Neuronal stem cell (in vitro differentiated cells): ENCODE data around the gene NHERF1.
A peak's percentile ranks its signal among the peaks of the same experiment; 100 is the strongest.

Experiments used
- DNase-seq: peaks from one replicate; pipeline ENCODE4 v3.0.0-alpha.2; 2013; ENCODE audit warnings: low spot score
- H2AFZ ChIP-seq: one replicate; pipeline ENCODE4 v1.6.1; 2013; ENCODE audit warnings: mild to moderate bottlenecking, low read length, inconsistent platforms
- H2AK5ac ChIP-seq: 2 replicates; pipeline ENCODE4 v1.6.1; 2013; ENCODE audit warnings: low read depth, mild to moderate bottlenecking, inconsistent platforms, low read length, moderate library complexity, mixed read lengths
- H2BK120ac ChIP-seq: 2 replicates; pipeline ENCODE4 v1.6.1; 2013; ENCODE audit warnings: low read depth, mild to moderate bottlenecking, inconsistent platforms, low read length, moderate library complexity, mixed read lengths
- H2BK12ac ChIP-seq: one replicate; pipeline ENCODE4 v1.6.1; 2013; ENCODE audit warnings: low read length, inconsistent platforms
- H2BK15ac ChIP-seq: 2 replicates; pipeline ENCODE4 v1.6.1; 2013; ENCODE audit warnings: mild to moderate bottlenecking, low read length, inconsistent platforms, mixed read lengths
- H2BK5ac ChIP-seq: one replicate; pipeline ENCODE4 v1.6.1; 2013; ENCODE audit warnings: inconsistent platforms, mild to moderate bottlenecking, low read length, moderate library complexity
- H3K14ac ChIP-seq: one replicate; pipeline ENCODE4 v1.6.1; 2013; ENCODE audit warnings: low read length, inconsistent platforms
- H3K18ac ChIP-seq: 2 replicates; pipeline ENCODE4 v1.6.1; 2013; ENCODE audit warnings: low read length, inconsistent platforms
- H3K23ac ChIP-seq: 2 replicates; pipeline ENCODE4 v1.6.1; 2013; ENCODE audit warnings: low read depth, mild to moderate bottlenecking, mixed read lengths, low read length, inconsistent platforms; ENCODE audit not compliant: poor library complexity
- H3K27ac ChIP-seq: replicated peaks from 3 replicates; pipeline ENCODE4 v1.5.1; 2013; ENCODE audit warnings: low read length, inconsistent platforms
- H3K27me3 ChIP-seq, 3 experiments: 2 replicates each; pipeline ENCODE4 v1.6.1; 2013; ENCODE audit warnings: low read length in 3 of 3, mild to moderate bottlenecking in 2 of 3, inconsistent platforms in 1 of 3, low read depth in 1 of 3, mixed read lengths in 1 of 3, moderate library complexity in 1 of 3; ENCODE audit not compliant: control insufficient read depth in 3 of 3, insufficient read depth in 3 of 3
- H3K36me3 ChIP-seq, 2 donors: replicated peaks in 1 of 2; 2 replicates each; pipeline ENCODE4 v1.6.1; 2013; ENCODE audit warnings: low read length in 2 of 2; ENCODE audit not compliant: control insufficient read depth in 2 of 2, insufficient read depth in 2 of 2
- H3K4ac ChIP-seq: 2 replicates; pipeline ENCODE4 v1.6.1; 2013; ENCODE audit warnings: inconsistent platforms, mild to moderate bottlenecking, low read length, moderate library complexity
- H3K4me1 ChIP-seq, 2 donors: 1 replicate in 1 of 2; 2 replicates in 1 of 2; pipeline ENCODE4 v1.6.1; 2013; ENCODE audit warnings: low read length in 2 of 2, low read depth in 1 of 2; ENCODE audit not compliant: control insufficient read depth in 2 of 2, insufficient read depth in 1 of 2
- H3K4me2 ChIP-seq: one replicate; pipeline ENCODE4 v1.6.1; 2013; ENCODE audit warnings: mild to moderate bottlenecking, low read length, inconsistent platforms; ENCODE audit not compliant: insufficient read depth, poor library complexity, severe bottlenecking
- H3K4me3 ChIP-seq, 2 donors: 2 replicates each; pipeline ENCODE4 v1.5.1; 2013; ENCODE audit warnings: low read length in 2 of 2, mild to moderate bottlenecking in 2 of 2, inconsistent platforms in 1 of 2, moderate library complexity in 1 of 2
- H3K79me1 ChIP-seq: one replicate; pipeline ENCODE4 v1.6.1; 2013; ENCODE audit warnings: low read depth, mild to moderate bottlenecking, inconsistent platforms, low read length, moderate library complexity
- H3K9ac ChIP-seq: one replicate; pipeline ENCODE4 v1.6.1; 2013; ENCODE audit warnings: mild to moderate bottlenecking, low read depth, low read length, inconsistent platforms; ENCODE audit not compliant: poor library complexity
- H3K9me3 ChIP-seq, 2 donors: replicated peaks in 1 of 2; 2 replicates each; pipeline versions ENCODE3 to v1.6.1; 2013; ENCODE audit warnings: low read length in 2 of 2, mild to moderate bottlenecking in 2 of 2, inconsistent platforms in 1 of 2, low read depth in 1 of 2, mixed read lengths in 1 of 2, moderate library complexity in 1 of 2; ENCODE audit not compliant: control insufficient read depth in 2 of 2, insufficient read depth in 1 of 2
- H4K8ac ChIP-seq: one replicate; pipeline ENCODE4 v1.6.1; 2013; ENCODE audit warnings: low read depth, mild to moderate bottlenecking, inconsistent platforms, low read length, moderate library complexity
- H4K91ac ChIP-seq: one replicate; pipeline ENCODE4 v1.6.1; 2013; ENCODE audit warnings: low read length, low read depth, mild to moderate bottlenecking, inconsistent platforms; ENCODE audit not compliant: poor library complexity
- WGBS, 2 donors: extraction: QIAGEN DNeasy Blood & Tissue Kit; methylation state at CpG; one replicate each; pipeline ENCODE4 v1.1.7; 2013; ENCODE audit warnings: missing lambda C conversion rate in 2 of 2, mixed read lengths in 1 of 2; ENCODE audit not compliant: insufficient read length in 2 of 2, insufficient replicate concordance in 1 of 2; ENCODE audit errors: extremely low coverage in 2 of 2; 5-methylcytosine and 5-hydroxymethylcytosine counted together

Gene NHERF1

DNA sequence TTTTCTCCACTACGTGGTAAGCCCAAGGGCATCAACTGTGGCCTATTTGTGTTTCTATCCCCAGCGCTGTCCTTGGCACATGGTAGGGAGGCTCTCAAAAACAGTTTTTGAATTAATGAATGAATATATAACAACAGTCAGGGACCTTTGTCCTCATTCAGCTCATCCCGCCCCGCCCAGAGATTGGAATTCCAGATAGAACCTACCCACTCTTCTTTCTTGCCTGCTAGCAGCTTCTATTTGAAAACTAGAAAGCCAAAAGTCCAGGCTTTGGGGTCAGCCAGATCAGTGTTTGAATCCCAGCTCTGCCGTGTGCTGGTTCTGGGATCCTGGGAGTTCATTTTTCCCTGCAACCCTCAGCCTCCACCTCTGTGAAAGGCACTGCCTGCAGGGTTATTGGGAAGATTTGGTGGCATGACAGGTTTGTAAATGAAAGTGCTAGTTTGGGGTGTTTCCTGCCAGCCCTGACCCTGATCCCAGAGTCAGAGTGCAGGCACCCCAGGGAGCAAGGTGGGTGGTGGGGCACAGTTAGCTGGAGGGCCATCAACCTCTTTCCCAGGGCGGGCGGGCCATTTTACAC is 4.5 kb downstream of the NHERF1 start:
- Histone ChIP-seq H3K27me3 (no peaks in the 10 kb centered on the region), H2BK12ac (no peak overlapping the region), H3K36me3 (peaks cover 0 to 29% of the 10 kb centered on the region in 2 donors), H3K14ac (no peak overlapping the region), H2BK120ac (no peak overlapping the region), H4K91ac (no peak overlapping the region), H3K9ac (no peak overlapping the region), H3K4ac (no peak overlapping the region), H2BK15ac (no peak overlapping the region), H3K79me1 (peaks cover 22% of the 10 kb centered on the region), H3K4me3 (no peak overlapping the region), H3K4me1 (peaks cover 15 to 23% of the 10 kb centered on the region in 2 donors), H4K8ac (no peak overlapping the region), H3K18ac (no peak overlapping the region), H2AK5ac (no peak overlapping the region), H2BK5ac (no peak overlapping the region), H3K27ac (no peak overlapping the region), H3K9me3 (no peaks in the 10 kb centered on the region), H3K23ac (no peak overlapping the region), H2AFZ (no peak overlapping the region), H3K4me2 (no peak overlapping the region)
- no CpG with 5 or more reads among the region's 7 CpGs for WGBS, 2 donors
- no peak for DNase-seq

DNA sequence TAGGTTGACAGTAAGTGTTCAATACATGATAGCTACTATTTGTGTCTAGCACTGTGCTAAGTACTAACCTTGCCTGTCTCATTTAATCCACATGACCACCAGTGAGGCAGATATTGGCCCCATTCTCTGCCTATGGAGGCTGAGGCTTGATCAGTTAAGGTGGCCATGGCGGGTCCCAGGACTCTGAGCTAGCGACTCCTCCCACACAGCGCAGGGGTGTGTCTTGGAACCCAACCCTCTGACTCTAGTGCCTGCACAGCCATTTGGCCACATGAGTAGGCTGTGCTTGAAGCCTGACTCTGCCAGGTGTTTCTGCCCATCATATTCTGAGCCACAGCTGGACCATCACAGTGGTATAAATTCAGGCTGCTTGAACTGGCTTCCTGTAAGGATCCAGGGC is 6.4 kb downstream of the NHERF1 start:
- DNase-seq = no peak
- Histone ChIP-seq H3K9me3 (no peaks in the 10 kb centered on the region), H3K4ac (no peak overlapping the region), H2AFZ (no peak overlapping the region), H4K91ac (no peak overlapping the region), H3K4me3 (no peak overlapping the region), H3K27ac (no peak overlapping the region), H3K23ac (no peak overlapping the region), H3K4me2 (no peak overlapping the region), H2BK12ac (no peak overlapping the region), H4K8ac (no peak overlapping the region), H3K9ac (no peak overlapping the region), H3K27me3 (no peaks in the 10 kb centered on the region), H3K4me1 (peaks cover 16 to 35% of the 10 kb centered on the region in 2 donors), H3K79me1 (peaks cover 18% of the 10 kb centered on the region), H2BK120ac (no peak overlapping the region), H2AK5ac (no peak overlapping the region), H2BK15ac (no peak overlapping the region), H3K18ac (no peak overlapping the region), H3K36me3 (peaks cover 2 to 29% of the 10 kb centered on the region in 2 donors), H2BK5ac (no peak overlapping the region), H3K14ac (no peak overlapping the region)
- WGBS, 2 donors = no CpG with 5 or more reads among the region's 3 CpGs

DNA sequence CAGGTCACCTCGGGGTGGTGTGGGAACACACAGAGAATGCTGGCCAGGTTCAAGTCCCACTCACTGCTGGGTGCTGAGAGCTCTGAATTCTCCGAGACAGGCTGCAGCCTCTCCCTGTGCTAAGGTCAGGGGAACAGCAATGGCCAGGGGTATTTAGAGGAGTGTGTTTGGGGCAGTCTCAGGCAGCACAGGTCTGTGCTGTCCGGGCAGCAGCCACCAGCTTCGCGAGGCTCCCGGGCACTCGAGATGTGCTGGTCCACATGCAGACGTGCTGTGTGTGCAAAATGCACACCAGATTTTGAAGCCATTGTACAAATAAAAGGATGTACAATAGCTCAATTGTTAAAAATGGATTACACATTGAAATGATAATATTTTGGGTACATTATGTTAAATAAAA is 7.1 kb downstream of the NHERF1 start:
- Histone ChIP-seq H3K4ac (no peak overlapping the region), H3K27me3 (no peaks in the 10 kb centered on the region), H3K9ac (no peak overlapping the region), H3K4me1 (peaks cover 17 to 36% of the 10 kb centered on the region in 2 donors), H3K18ac (no peak overlapping the region), H2AFZ (no peak overlapping the region), H3K9me3 (no peaks in the 10 kb centered on the region), H3K79me1 (peaks cover 16% of the 10 kb centered on the region), H3K4me2 (no peak overlapping the region), H2BK15ac (no peak overlapping the region), H3K36me3 (peaks cover 2 to 29% of the 10 kb centered on the region in 2 donors), H2BK5ac (no peak overlapping the region), H3K4me3 (no peak overlapping the region), H2AK5ac (no peak overlapping the region), H2BK120ac (no peak overlapping the region), H2BK12ac (no peak overlapping the region), H4K91ac (no peak overlapping the region), H3K23ac (no peak overlapping the region), H4K8ac (no peak overlapping the region), H3K14ac (no peak overlapping the region), H3K27ac (no peak overlapping the region)
- WGBS, 2 donors = no CpG with 5 or more reads among the region's 8 CpGs
- no peak for DNase-seq

DNA sequence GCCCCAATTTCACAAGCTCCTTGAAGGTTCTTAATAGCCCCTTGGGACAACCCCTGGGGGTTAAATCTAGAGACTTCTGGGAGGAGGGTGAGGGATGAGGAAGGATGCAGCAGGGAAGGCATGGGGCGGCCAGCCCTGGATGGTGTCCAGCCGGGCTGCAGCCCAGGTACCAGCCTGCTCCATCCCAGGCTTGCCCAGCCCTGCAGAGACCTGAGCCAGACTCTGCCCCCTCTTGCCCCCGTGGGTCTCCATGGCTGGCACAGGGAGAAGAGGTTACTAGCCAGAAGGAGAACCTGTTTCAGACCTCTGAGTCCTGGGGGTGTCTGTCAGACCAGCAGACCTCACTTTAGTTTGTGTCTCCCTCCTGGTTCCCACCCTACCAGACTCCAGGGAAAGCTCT is 8.5 kb downstream of the NHERF1 start:
- H3K14ac ChIP-seq = no peak overlapping the region
- no peak overlapping the region for H2BK5ac ChIP-seq
- peaks cover 28 to 42% of the 10 kb centered on the region in 2 donors for H3K4me1 ChIP-seq
- H3K27me3 ChIP-seq = no peaks in the 10 kb centered on the region
- no peaks in the 10 kb centered on the region for H3K9me3 ChIP-seq
- H2BK15ac ChIP-seq = peak overlapping the region; percentile 45
- WGBS, 2 donors = no CpG with 5 or more reads among the region's 3 CpGs
- H3K27ac ChIP-seq = no peak overlapping the region
- peak overlapping the region; percentile 66 for H3K18ac ChIP-seq
- no peak overlapping the region for H3K23ac ChIP-seq
- no peak overlapping the region for H2BK120ac ChIP-seq
- H2AFZ ChIP-seq = no peak overlapping the region
- no peak overlapping the region for H4K91ac ChIP-seq
- peaks cover 2 to 20% of the 10 kb centered on the region in 2 donors for H3K36me3 ChIP-seq
- H3K4ac ChIP-seq = no peak overlapping the region
- no peak overlapping the region for H3K4me3 ChIP-seq
- no peak overlapping the region for H4K8ac ChIP-seq
- H2BK12ac ChIP-seq = no peak overlapping the region
- DNase-seq = no peak
- peak overlapping the region; percentile 56 for H2AK5ac ChIP-seq
- H3K9ac ChIP-seq = no peak overlapping the region
- no peak overlapping the region for H3K4me2 ChIP-seq
- H3K79me1 ChIP-seq = peaks cover 22% of the 10 kb centered on the region
